WTC11 (cell line): ENCODE measurements around the gene FMOD.

Experiments
- ARID4B ChIP-seq: sonication (generic); formaldehyde crosslinking; IDR thresholded peaks from 2 replicates; pipeline ENCODE4 v1.8.0; 2023; ENCODE audit warnings: missing genetic modification reagents, mild to moderate bottlenecking, borderline replicate concordance
- CTCF ChIP-seq: fragments of 200-600 bp; IDR thresholded peaks from 2 replicates; pipeline ENCODE4 v1.8.0; 2022; ENCODE audit warnings: antibody characterized with exemption
- E2F1 ChIP-seq: sonication (generic); formaldehyde crosslinking; IDR thresholded peaks from 2 replicates; pipeline ENCODE4 v1.8.0; 2022; ENCODE audit warnings: mild to moderate bottlenecking, missing genetic modification reagents
- NFE2L1 ChIP-seq: sonication (generic); formaldehyde crosslinking; IDR thresholded peaks from 2 replicates; pipeline ENCODE4 v1.8.1; 2023; ENCODE audit warnings: missing genetic modification reagents
- STAT6 ChIP-seq: sonication (generic); formaldehyde crosslinking; conservative IDR thresholded peaks from 2 replicates; pipeline ENCODE4 v1.8.1; 2023; ENCODE audit warnings: mild to moderate bottlenecking, low read depth, missing genetic modification reagents, moderate library complexity
- TCF7 ChIP-seq: sonication (generic); formaldehyde crosslinking; IDR thresholded peaks from 2 replicates; pipeline ENCODE4 v1.8.0; 2022; ENCODE audit warnings: mild to moderate bottlenecking, low read depth, missing genetic modification reagents, moderate library complexity
- TEAD4 ChIP-seq: sonication (generic); formaldehyde crosslinking; IDR thresholded peaks from 2 replicates; pipeline ENCODE4 v1.8.0; 2022; ENCODE audit warnings: mild to moderate bottlenecking, missing genetic modification reagents
- ZBTB21 ChIP-seq: sonication (generic); formaldehyde crosslinking; IDR thresholded peaks from 2 replicates; pipeline ENCODE4 v1.8.1; 2023; ENCODE audit warnings: mild to moderate bottlenecking, missing genetic modification reagents, borderline replicate concordance
- ZBTB43 ChIP-seq: sonication (generic); formaldehyde crosslinking; IDR thresholded peaks from 2 replicates; pipeline ENCODE4 v1.8.1; 2023; ENCODE audit warnings: mild to moderate bottlenecking, missing genetic modification reagents
- ZNF121 ChIP-seq: sonication (generic); formaldehyde crosslinking; IDR thresholded peaks from 2 replicates; pipeline ENCODE4 v1.8.0; 2023; ENCODE audit warnings: missing genetic modification reagents
- TF ChIP-seq, protein P1 (sequence below): sonication (generic); formaldehyde crosslinking; IDR thresholded peaks from 2 replicates; pipeline ENCODE4 v1.8.0; 2022; ENCODE audit warnings: missing genetic modification reagents

GRCh38 chr1:203302456-203302855 lies 48.5 kb downstream of the FMOD start:
- no peak for TF ChIP-seq ZBTB43 (CRISPR knock-in tag)
- TF ChIP-seq ZNF121 (CRISPR knock-in tag): no peak
- no peak for TF ChIP-seq STAT6 (CRISPR knock-in tag)
- no peak for TF ChIP-seq CTCF
- TF ChIP-seq ZBTB21: no peak
- no peak for TF ChIP-seq E2F1 (CRISPR knock-in tag)
- no peak for TF ChIP-seq NFE2L1 (CRISPR knock-in tag)
- TF ChIP-seq TCF7 (CRISPR knock-in tag): no peak
- no peak for TF ChIP-seq TEAD4 (CRISPR knock-in tag)
- TF ChIP-seq ARID4B: no peak
- TF ChIP-seq, protein P1, sequence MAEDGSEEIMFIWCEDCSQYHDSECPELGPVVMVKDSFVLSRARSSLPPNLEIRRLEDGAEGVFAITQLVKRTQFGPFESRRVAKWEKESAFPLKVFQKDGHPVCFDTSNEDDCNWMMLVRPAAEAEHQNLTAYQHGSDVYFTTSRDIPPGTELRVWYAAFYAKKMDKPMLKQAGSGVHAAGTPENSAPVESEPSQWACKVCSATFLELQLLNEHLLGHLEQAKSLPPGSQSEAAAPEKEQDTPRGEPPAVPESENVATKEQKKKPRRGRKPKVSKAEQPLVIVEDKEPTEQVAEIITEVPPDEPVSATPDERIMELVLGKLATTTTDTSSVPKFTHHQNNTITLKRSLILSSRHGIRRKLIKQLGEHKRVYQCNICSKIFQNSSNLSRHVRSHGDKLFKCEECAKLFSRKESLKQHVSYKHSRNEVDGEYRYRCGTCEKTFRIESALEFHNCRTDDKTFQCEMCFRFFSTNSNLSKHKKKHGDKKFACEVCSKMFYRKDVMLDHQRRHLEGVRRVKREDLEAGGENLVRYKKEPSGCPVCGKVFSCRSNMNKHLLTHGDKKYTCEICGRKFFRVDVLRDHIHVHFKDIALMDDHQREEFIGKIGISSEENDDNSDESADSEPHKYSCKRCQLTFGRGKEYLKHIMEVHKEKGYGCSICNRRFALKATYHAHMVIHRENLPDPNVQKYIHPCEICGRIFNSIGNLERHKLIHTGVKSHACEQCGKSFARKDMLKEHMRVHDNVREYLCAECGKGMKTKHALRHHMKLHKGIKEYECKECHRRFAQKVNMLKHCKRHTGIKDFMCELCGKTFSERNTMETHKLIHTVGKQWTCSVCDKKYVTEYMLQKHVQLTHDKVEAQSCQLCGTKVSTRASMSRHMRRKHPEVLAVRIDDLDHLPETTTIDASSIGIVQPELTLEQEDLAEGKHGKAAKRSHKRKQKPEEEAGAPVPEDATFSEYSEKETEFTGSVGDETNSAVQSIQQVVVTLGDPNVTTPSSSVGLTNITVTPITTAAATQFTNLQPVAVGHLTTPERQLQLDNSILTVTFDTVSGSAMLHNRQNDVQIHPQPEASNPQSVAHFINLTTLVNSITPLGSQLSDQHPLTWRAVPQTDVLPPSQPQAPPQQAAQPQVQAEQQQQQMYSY: no peak
